Nephron progenitor cell (in vitro differentiated cells): ENCODE results near the gene IRS2.

ENCODE experiments used
- DNase-seq: peaks from one replicate; pipeline ENCODE4 v3.0.0; 2021
- H3K27ac Mint-ChIP-seq: 2 replicates; pipeline ENCODE4 v1.8.0; 2021; ENCODE audit warnings: mild to moderate bottlenecking, moderate library complexity, mixed read lengths
- H3K27me3 Mint-ChIP-seq: 2 replicates; pipeline ENCODE4 v1.8.0; 2021; ENCODE audit warnings: mild to moderate bottlenecking, low read depth, mixed read lengths; ENCODE audit not compliant: poor library complexity
- H3K36me3 Mint-ChIP-seq: 2 replicates; pipeline ENCODE4 v1.8.0; 2021; ENCODE audit warnings: low read depth, mixed read lengths
- H3K4me1 Mint-ChIP-seq: 2 replicates; pipeline ENCODE4 v1.8.0; 2021; ENCODE audit warnings: mixed read lengths
- H3K4me3 Mint-ChIP-seq: 2 replicates; pipeline ENCODE4 v1.8.0; 2021; ENCODE audit warnings: mild to moderate bottlenecking, moderate library complexity, mixed read lengths
- H3K9me3 Mint-ChIP-seq: 2 replicates; pipeline ENCODE4 v1.8.0; 2021; ENCODE audit warnings: mild to moderate bottlenecking, moderate library complexity, mixed read lengths
- TF ChIP-seq, protein P1 (sequence below): fragments of 200-600 bp; sonication (generic); IDR thresholded peaks from 2 replicates; pipeline ENCODE4 v1.5.0; 2021; ENCODE audit warnings: antibody characterized with exemption

Gene IRS2

DNA sequence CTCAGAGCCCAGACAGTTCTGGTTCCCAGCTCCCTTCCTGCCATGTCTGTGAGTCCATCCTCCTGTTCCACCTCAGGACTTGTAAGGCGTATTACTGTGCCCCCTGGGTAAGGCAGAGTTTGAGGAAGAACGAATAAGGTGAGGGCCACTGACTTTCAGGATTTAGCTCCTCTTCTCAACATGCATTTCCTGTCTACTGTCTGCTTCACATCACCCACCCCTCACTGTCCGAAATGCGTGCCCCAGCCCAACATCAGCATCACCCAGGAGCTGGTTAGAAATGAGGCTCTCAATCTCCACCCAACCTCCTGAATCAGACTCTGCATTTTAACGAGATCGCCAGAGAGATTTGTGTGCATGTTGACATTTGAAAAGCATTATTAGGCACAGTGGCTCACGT lies 44.4 kb downstream of the IRS2 start:
- H3K9me3 Mint-ChIP-seq, result no peaks in the 10 kb centered on the region
- H3K4me3 Mint-ChIP-seq, result no peak overlapping the region
- peaks cover 31% of the 10 kb centered on the region for H3K4me1 Mint-ChIP-seq
- peaks cover 6% of the 10 kb centered on the region for H3K27me3 Mint-ChIP-seq
- DNase-seq, result no peak
- no peaks in the 10 kb centered on the region for H3K36me3 Mint-ChIP-seq
- H3K27ac Mint-ChIP-seq, result no peak overlapping the region
- TF ChIP-seq, protein P1, sequence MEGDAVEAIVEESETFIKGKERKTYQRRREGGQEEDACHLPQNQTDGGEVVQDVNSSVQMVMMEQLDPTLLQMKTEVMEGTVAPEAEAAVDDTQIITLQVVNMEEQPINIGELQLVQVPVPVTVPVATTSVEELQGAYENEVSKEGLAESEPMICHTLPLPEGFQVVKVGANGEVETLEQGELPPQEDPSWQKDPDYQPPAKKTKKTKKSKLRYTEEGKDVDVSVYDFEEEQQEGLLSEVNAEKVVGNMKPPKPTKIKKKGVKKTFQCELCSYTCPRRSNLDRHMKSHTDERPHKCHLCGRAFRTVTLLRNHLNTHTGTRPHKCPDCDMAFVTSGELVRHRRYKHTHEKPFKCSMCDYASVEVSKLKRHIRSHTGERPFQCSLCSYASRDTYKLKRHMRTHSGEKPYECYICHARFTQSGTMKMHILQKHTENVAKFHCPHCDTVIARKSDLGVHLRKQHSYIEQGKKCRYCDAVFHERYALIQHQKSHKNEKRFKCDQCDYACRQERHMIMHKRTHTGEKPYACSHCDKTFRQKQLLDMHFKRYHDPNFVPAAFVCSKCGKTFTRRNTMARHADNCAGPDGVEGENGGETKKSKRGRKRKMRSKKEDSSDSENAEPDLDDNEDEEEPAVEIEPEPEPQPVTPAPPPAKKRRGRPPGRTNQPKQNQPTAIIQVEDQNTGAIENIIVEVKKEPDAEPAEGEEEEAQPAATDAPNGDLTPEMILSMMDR, result no peak

DNA sequence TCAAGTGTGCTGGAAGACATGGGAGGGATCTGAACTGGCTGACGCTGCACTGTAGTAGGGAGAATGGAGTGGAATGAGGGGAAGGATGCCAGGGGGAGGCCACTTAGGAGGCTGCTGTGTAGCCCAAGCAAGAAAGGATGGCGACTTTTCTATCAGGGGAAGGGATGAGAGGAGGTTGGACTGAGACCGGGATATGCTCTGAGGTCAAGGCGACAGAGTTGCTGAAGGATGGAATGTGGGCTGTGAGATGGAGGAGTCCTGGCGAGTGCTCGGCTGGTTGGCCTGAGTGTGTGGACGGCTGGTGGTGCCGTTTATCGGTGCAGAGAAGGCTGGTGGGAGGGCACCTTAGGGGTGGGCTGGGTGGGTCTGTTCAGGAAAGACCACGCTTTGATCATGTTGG lies 45.7 kb downstream of the IRS2 start:
- Mint-ChIP-seq H3K4me1 (peaks cover 31% of the 10 kb centered on the region), H3K27ac (no peak overlapping the region), H3K4me3 (no peak overlapping the region), H3K36me3 (no peaks in the 10 kb centered on the region), H3K27me3 (peaks cover 6% of the 10 kb centered on the region), H3K9me3 (no peaks in the 10 kb centered on the region)
- no peak for DNase-seq
- TF ChIP-seq, protein P1, result no peak

DNA sequence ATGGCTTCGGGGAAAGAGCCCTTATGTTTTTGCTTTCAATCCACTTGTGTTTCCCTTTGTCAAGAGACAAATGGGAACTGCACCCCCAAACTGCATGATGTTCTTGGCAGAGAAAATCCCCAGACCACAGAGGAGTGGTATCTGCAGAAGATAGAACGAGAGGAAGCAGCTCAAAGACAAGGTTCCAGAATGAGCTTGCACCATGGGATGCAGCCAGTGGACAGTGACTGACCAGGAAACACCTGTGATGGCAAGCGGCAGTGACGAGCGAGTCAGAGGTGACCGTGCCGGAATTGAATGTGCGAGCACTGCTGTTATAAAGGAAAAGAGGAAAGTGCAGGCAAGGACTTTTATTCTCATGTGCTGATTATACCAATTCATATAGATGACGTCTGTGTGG lies 46.3 kb downstream of the IRS2 start:
- DNase-seq, result no peak
- Mint-ChIP-seq H3K4me1 (peaks cover 31% of the 10 kb centered on the region), H3K4me3 (no peak overlapping the region), H3K36me3 (no peaks in the 10 kb centered on the region), H3K27me3 (peaks cover 6% of the 10 kb centered on the region), H3K27ac (no peak overlapping the region), H3K9me3 (no peaks in the 10 kb centered on the region)
- TF ChIP-seq, protein P1, result no peak

DNA sequence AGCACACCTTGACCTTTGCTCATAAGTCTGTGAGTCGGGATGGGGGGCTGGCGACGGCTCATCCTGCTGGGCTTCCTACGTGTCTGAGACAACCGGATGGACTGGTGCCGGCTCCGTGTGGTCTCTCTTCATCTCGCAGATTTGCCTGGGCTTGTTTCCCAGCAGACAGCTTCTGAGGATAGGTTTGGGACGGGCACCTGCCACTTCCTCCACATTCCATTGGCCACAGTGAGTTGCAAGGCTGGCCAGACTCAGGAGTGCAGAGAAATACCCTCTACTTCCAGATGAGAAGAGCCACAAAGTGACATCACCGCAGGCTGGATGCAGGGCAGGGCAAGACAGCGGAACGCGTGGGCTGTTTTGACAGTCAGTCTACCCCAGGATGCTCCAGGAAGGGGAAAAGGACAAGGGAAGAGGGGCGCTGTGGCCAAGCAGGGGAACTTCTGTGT lies 48.1 kb downstream of the IRS2 start:
- H3K27me3 Mint-ChIP-seq, result peaks cover 6% of the 10 kb centered on the region
- DNase-seq, result no peak
- no peak overlapping the region for H3K4me3 Mint-ChIP-seq
- H3K36me3 Mint-ChIP-seq, result no peaks in the 10 kb centered on the region
- peaks cover 19% of the 10 kb centered on the region for H3K4me1 Mint-ChIP-seq
- TF ChIP-seq, protein P1, result no peak
- no peaks in the 10 kb centered on the region for H3K9me3 Mint-ChIP-seq
- no peak overlapping the region for H3K27ac Mint-ChIP-seq

DNA sequence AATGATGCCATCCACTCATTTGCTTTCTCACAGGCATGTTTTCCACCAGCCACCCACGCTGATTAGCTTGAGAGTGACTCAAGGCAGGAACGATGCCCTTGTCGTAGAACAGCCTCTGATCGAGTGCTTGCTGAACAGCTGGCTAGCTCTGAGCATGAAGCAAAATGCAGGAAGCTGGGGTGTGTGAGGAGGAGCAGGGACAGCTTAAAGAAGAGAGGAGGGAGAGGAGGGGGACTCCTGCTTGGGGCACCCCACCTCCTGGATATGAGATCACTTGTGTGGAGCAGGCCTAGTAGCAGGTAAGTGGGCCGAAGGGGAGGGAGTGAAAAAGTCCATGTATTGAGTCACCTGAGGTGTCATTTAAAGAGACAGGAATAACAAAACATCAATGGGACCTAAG lies 48.8 kb downstream of the IRS2 start:
- no peak overlapping the region for H3K4me3 Mint-ChIP-seq
- H3K4me1 Mint-ChIP-seq, result peaks cover 15% of the 10 kb centered on the region
- no peak overlapping the region for H3K27ac Mint-ChIP-seq
- no peak for DNase-seq
- no peaks in the 10 kb centered on the region for H3K9me3 Mint-ChIP-seq
- H3K27me3 Mint-ChIP-seq, result peaks cover 6% of the 10 kb centered on the region
- H3K36me3 Mint-ChIP-seq, result no peaks in the 10 kb centered on the region
- TF ChIP-seq, protein P1, result no peak

DNA sequence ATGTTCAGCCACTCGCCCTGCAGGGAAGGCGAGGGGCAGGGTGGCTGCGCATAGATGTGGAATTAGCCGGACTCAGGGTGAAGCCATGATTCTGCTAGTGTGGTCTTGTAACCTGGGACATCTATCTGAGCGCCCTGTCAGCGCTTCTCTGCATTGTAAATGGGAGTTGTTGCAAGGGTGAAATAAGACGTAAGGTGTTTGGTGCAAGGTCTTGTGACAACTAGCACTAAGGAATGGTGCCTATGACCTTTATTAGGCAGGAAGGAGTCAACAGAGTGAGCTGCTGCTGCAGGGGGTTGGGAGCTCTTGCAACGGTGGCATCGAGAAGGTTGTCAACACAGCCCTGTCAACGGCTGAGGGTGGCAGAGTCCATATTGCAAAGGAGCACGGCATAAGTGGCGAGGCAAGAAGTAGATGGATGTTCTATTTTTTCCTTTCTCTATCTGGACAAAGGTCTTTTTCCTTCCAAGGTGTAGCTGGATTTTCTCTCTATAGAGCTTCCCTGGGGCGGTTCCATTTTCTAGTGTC lies 49.3 kb downstream of the IRS2 start:
- Mint-ChIP-seq H3K4me1 (peaks cover 15% of the 10 kb centered on the region), H3K4me3 (no peak overlapping the region)

More for the DNA sequence above, 49.3 kb downstream of the IRS2 start:
- H3K27ac Mint-ChIP-seq, result no peak overlapping the region
- peaks cover 2% of the 10 kb centered on the region for H3K9me3 Mint-ChIP-seq
- H3K27me3 Mint-ChIP-seq, result peaks cover 6% of the 10 kb centered on the region
- H3K36me3 Mint-ChIP-seq, result no peaks in the 10 kb centered on the region
- TF ChIP-seq, protein P1, result no peak
- DNase-seq, result no peak
